ENCODE measurements around the gene TRMT2A.

DNA sequence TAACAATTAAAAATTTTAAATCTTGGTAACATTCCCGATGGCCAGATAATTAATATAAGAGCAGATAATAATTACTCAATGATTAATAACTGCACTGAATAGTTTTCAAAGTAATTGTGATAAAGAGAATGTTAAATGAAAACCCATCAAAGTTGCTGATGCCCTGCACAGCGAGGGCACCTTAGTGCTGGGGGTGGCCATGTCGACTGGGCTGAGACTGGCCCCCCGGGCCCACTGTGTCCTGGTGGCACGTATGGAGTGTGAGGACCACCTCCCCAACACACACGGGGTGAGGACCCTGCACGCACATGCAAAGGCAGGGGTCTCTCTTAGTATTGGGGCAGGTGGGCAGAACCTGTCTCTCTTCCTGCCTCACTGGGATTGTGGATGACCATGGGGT is 48.9 kb upstream of the TRMT2A start:
- TF ChIP-seq POLR2A (IDR thresholded peaks at IDR 0.05; ENCODE audit: low read depth, low read length) (no peak), TAF1 (IDR thresholded peaks at IDR 0.05; ENCODE audit: borderline replicate concordance, low read depth, low read length) (no peak)

Data from GM12892 (cell line).